ENCODE data around the gene PDE4D.

Gene PDE4D

GRCh38 chr5:59157068-59157467, 736.5 kb downstream of the PDE4D start:
- Histone ChIP-seq H4K20me1 (ENCODE audit: insufficient read depth, low read length) (no peaks in the 10 kb centered on the region), H3K36me3 (replicated peaks; ENCODE audit: insufficient read depth, low read length) (no peaks in the 10 kb centered on the region), H3K79me2 (ENCODE audit: low read length) (no peaks in the 10 kb centered on the region), H3K27ac (ENCODE audit: low read length) (no peak overlapping the region), H3K4me3 (ENCODE audit: low read length) (no peak overlapping the region), H3K9me2 (replicated peaks; ENCODE audit: insufficient read depth, low read length) (no peaks in the 10 kb centered on the region), H3K4me1 (ENCODE audit: low read length) (peaks cover 31% of the 10 kb centered on the region), H3K4me2 (ENCODE audit: low read depth, low read length) (no peak overlapping the region), H3K9ac (ENCODE audit: low read length) (no peak overlapping the region), H3K27me3 (replicated peaks; ENCODE audit: insufficient read depth, low read length) (no peaks in the 10 kb centered on the region), H2AFZ (ENCODE audit: low read length) (no peak overlapping the region), H3F3A (ENCODE audit: insufficient read depth, low read length) (peaks cover 24% of the 10 kb centered on the region), H3K9me3 (replicated peaks; ENCODE audit: insufficient read depth, low read length) (no peaks in the 10 kb centered on the region)
- no peak for TF ChIP-seq EZH2phosphoT487 (IDR thresholded peaks at IDR 0.05; ENCODE audit: low read length)
- no peak for TF ChIP-seq EZH2 (optimal IDR thresholded peaks at IDR 0.05; ENCODE audit: low read depth, low read length)
- TF ChIP-seq CTCF (IDR thresholded peaks at IDR 0.05; ENCODE audit: low read length): no peak
- no peak for DNase-seq

- Histone ChIP-seq H3K9me2 (replicated peaks; ENCODE audit: insufficient read depth, low read length) (no peaks in the 10 kb centered on the region), H3K79me2 (ENCODE audit: low read length) (no peaks in the 10 kb centered on the region), H3K9ac (ENCODE audit: low read length) (no peak overlapping the region), H4K20me1 (ENCODE audit: insufficient read depth, low read length) (no peaks in the 10 kb centered on the region), H3K4me1 (ENCODE audit: low read length) (peaks cover 39% of the 10 kb centered on the region), H3F3A (ENCODE audit: insufficient read depth, low read length) (peaks cover 13% of the 10 kb centered on the region), H3K4me2 (ENCODE audit: low read depth, low read length) (peak overlapping the region; percentile 54), H3K27ac (ENCODE audit: low read length) (peak overlapping the region; percentile 43; the same call in 1 of the 2 replicates), H3K9me3 (replicated peaks; ENCODE audit: insufficient read depth, low read length) (no peaks in the 10 kb centered on the region), H3K4me3 (ENCODE audit: low read length) (peak overlapping the region; percentile 14; the same call in 1 of the 2 replicates), H3K27me3 (replicated peaks; ENCODE audit: insufficient read depth, low read length) (no peaks in the 10 kb centered on the region), H2AFZ (ENCODE audit: low read length) (no peak overlapping the region), H3K36me3 (replicated peaks; ENCODE audit: insufficient read depth, low read length) (no peaks in the 10 kb centered on the region)
- peak; percentile 61 for DNase-seq
- TF ChIP-seq EZH2 (optimal IDR thresholded peaks at IDR 0.05; ENCODE audit: low read depth, low read length): no peak
- no peak for TF ChIP-seq CTCF (IDR thresholded peaks at IDR 0.05; ENCODE audit: low read length)
- TF ChIP-seq EZH2phosphoT487 (IDR thresholded peaks at IDR 0.05; ENCODE audit: low read length): no peak
Observed at GRCh38 chr5:59152701-59153245, 740.8 kb downstream of the PDE4D start.

- Histone ChIP-seq H3K4me2 (ENCODE audit: low read depth, low read length) (no peak overlapping the region), H3K9me3 (replicated peaks; ENCODE audit: insufficient read depth, low read length) (no peaks in the 10 kb centered on the region), H3K36me3 (replicated peaks; ENCODE audit: insufficient read depth, low read length) (no peaks in the 10 kb centered on the region), H3F3A (ENCODE audit: insufficient read depth, low read length) (peaks cover 13% of the 10 kb centered on the region), H3K9ac (ENCODE audit: low read length) (no peak overlapping the region), H4K20me1 (ENCODE audit: insufficient read depth, low read length) (no peaks in the 10 kb centered on the region), H3K4me1 (ENCODE audit: low read length) (peaks cover 39% of the 10 kb centered on the region), H3K79me2 (ENCODE audit: low read length) (no peaks in the 10 kb centered on the region), H3K27me3 (replicated peaks; ENCODE audit: insufficient read depth, low read length) (no peaks in the 10 kb centered on the region), H3K9me2 (replicated peaks; ENCODE audit: insufficient read depth, low read length) (no peaks in the 10 kb centered on the region), H2AFZ (ENCODE audit: low read length) (no peak overlapping the region), H3K4me3 (ENCODE audit: low read length) (no peak overlapping the region), H3K27ac (ENCODE audit: low read length) (no peak overlapping the region)
- DNase-seq: no peak
- TF ChIP-seq EZH2phosphoT487 (IDR thresholded peaks at IDR 0.05; ENCODE audit: low read length) (no peak), CTCF (IDR thresholded peaks at IDR 0.05; ENCODE audit: low read length) (no peak), EZH2 (optimal IDR thresholded peaks at IDR 0.05; ENCODE audit: low read depth, low read length) (no peak)
Observed at GRCh38 chr5:59151162-59151889, 742.2 kb downstream of the PDE4D start.

All from MM.1S (cell line).